IMR-90 (cell line): ENCODE data around the gene PRDX5. TPM values are rescaled to one million over a fixed set of nuclear protein-coding genes. Genes with fewer than 3 reads are reported as not detected.

Experiments used
- ATAC-seq: fragments of 200-7000 bp; cut with Tn5 transposase; 2 replicates; pipeline ENCODE4 v1.9.1; 2020; ENCODE audit warnings: low read depth, mild to moderate bottlenecking, moderate library complexity
- BruUV-seq: library from RNA; stranded (reverse); fragments of 400-500 nt; replicated peaks from 2 replicates; lab custom pipeline; 2021; lab: Mats Ljungman, UMichigan
- CTCF ChIA-PET: fragments of 300-600 bp; formaldehyde crosslinking; extraction: SDS; loops from one replicate; lab custom pipeline; 2021; ENCODE audit warnings: antibody characterized with exemption; lab: Yijun Ruan, JAX
- POLR2A ChIA-PET: fragments of 300-600 bp; sonication (Branson Sonifier 250); formaldehyde crosslinking; loops from one replicate; lab custom pipeline; 2022; ENCODE audit warnings: antibody characterized with exemption; ENCODE audit not compliant: unreplicated experiment; lab: Charles Lee
- DNase-seq: peaks from one replicate; pipeline ENCODE4 v3.0.0; 2013
- H2AFZ ChIP-seq: replicated peaks from 2 replicates; pipeline ENCODE3; 2013; ENCODE audit warnings: low read length, mild to moderate bottlenecking; ENCODE audit not compliant: poor library complexity
- H2AK5ac ChIP-seq: 2 replicates; pipeline ENCODE4 v1.6.1; 2013; ENCODE audit warnings: low read depth, low read length, inconsistent platforms
- H2AK9ac ChIP-seq: replicated peaks from 2 replicates; pipeline ENCODE3; 2013; ENCODE audit warnings: mild to moderate bottlenecking, low read depth, low read length, moderate library complexity; ENCODE audit not compliant: poor library complexity
- H2BK120ac ChIP-seq: 2 replicates; pipeline ENCODE4 v1.6.1; 2013; ENCODE audit warnings: low read depth, low read length, inconsistent platforms
- H2BK15ac ChIP-seq: 3 replicates; pipeline ENCODE4 v1.6.1; 2013; ENCODE audit warnings: low read depth, low read length, inconsistent platforms
- H2BK20ac ChIP-seq: 2 replicates; pipeline ENCODE4 v1.6.1; 2013; ENCODE audit warnings: low read depth, mild to moderate bottlenecking, inconsistent platforms, low read length, moderate library complexity
- H2BK5ac ChIP-seq: 2 replicates; pipeline ENCODE4 v1.6.1; 2013; ENCODE audit warnings: mild to moderate bottlenecking, low read depth, low read length, inconsistent platforms; ENCODE audit not compliant: poor library complexity, severe bottlenecking
- H3K14ac ChIP-seq: replicated peaks from 2 replicates; pipeline ENCODE4 v1.6.1; 2013; ENCODE audit warnings: low read depth, low read length, inconsistent platforms
- H3K18ac ChIP-seq: 2 replicates; pipeline ENCODE4 v1.6.1; 2013; ENCODE audit warnings: low read depth, low read length, control low read depth
- H3K23ac ChIP-seq: 2 replicates; pipeline ENCODE4 v1.6.1; 2013; ENCODE audit warnings: low read depth, low read length, inconsistent platforms
- H3K27ac ChIP-seq: 2 replicates; pipeline ENCODE4 v1.5.1; 2013; ENCODE audit warnings: mild to moderate bottlenecking, control low read depth, low read length; ENCODE audit not compliant: insufficient read depth
- H3K27me3 ChIP-seq: 2 replicates; pipeline ENCODE4 v1.6.1; 2013; ENCODE audit warnings: low read length; ENCODE audit not compliant: control insufficient read depth, insufficient read depth
- H3K36me3 ChIP-seq: 2 replicates; pipeline ENCODE4 v1.6.1; 2013; ENCODE audit warnings: low read length, mixed read lengths; ENCODE audit not compliant: control insufficient read depth, insufficient read depth
- H3K4ac ChIP-seq: 2 replicates; pipeline ENCODE4 v1.6.1; 2013; ENCODE audit warnings: low read depth, low read length, inconsistent platforms
- H3K4me1 ChIP-seq: 2 replicates; pipeline ENCODE4 v1.6.1; 2013; ENCODE audit warnings: low read length, mixed read lengths; ENCODE audit not compliant: control insufficient read depth, insufficient read depth
- H3K4me2 ChIP-seq: 2 replicates; pipeline ENCODE4 v1.6.1; 2013; ENCODE audit warnings: low read depth, mild to moderate bottlenecking, control low read depth, low read length, moderate library complexity
- H3K4me3 ChIP-seq: 2 replicates; pipeline ENCODE4 v1.5.1; 2013; ENCODE audit warnings: low read depth, mild to moderate bottlenecking, control low read depth, low read length, moderate library complexity; ENCODE audit not compliant: insufficient read depth
- H3K56ac ChIP-seq: 2 replicates; pipeline ENCODE4 v1.6.1; 2013; ENCODE audit warnings: low read length, inconsistent platforms; ENCODE audit not compliant: insufficient read depth; ENCODE audit errors: extremely low read depth
- H3K79me1 ChIP-seq, 2 experiments: 2 replicates each; pipeline ENCODE4 v1.6.1; 2013; ENCODE audit warnings: low read length in 2 of 2, inconsistent platforms in 1 of 2, low read depth in 1 of 2
- H3K9ac ChIP-seq: 2 replicates; pipeline ENCODE4 v1.6.1; 2013; ENCODE audit warnings: low read depth, low read length, control low read depth
- H3K9me1 ChIP-seq: 2 replicates; pipeline ENCODE4 v1.6.1; 2013; ENCODE audit warnings: low read length, inconsistent platforms; ENCODE audit not compliant: insufficient read depth
- H3K9me3 ChIP-seq: 2 replicates; pipeline ENCODE4 v1.6.1; 2013; ENCODE audit warnings: low read length; ENCODE audit not compliant: control insufficient read depth, insufficient read depth
- H4K20me1 ChIP-seq: 2 replicates; pipeline ENCODE4 v1.6.1; 2013; ENCODE audit warnings: low read length, inconsistent platforms; ENCODE audit not compliant: insufficient read depth
- H4K5ac ChIP-seq: 2 replicates; pipeline ENCODE4 v1.6.1; 2013; ENCODE audit warnings: mild to moderate bottlenecking, low read depth, low read length, control low read depth
- H4K8ac ChIP-seq, 2 experiments: 2 replicates each; pipeline ENCODE4 v1.6.1; 2013; ENCODE audit warnings: low read depth in 2 of 2, low read length in 2 of 2, control low read depth in 1 of 2, inconsistent platforms in 1 of 2
- H4K91ac ChIP-seq: 2 replicates; pipeline ENCODE4 v1.6.1; 2013; ENCODE audit warnings: low read depth, low read length, inconsistent platforms; ENCODE audit not compliant: insufficient read depth
- BHLHE40 ChIP-seq: fragments of 150-350 bp; IDR thresholded peaks from 2 replicates; pipeline ENCODE4 v1.6.1; 2016; ENCODE audit warnings: mild to moderate bottlenecking, low read depth, low read length
- CEBPB ChIP-seq: IDR thresholded peaks from 2 replicates; pipeline ENCODE4 v1.6.1; 2012; ENCODE audit warnings: low read depth, low read length, improper control_type of control experiment
- CHD1 ChIP-seq: IDR thresholded peaks from 2 replicates; pipeline ENCODE4 v1.6.1; 2012; ENCODE audit warnings: low read depth, low read length, improper control_type of control experiment
- ELK1 ChIP-seq: fragments of 150-350 bp; IDR thresholded peaks from 2 replicates; pipeline ENCODE4 v1.6.1; 2016; ENCODE audit warnings: low read depth, mild to moderate bottlenecking, low read length, moderate library complexity, borderline replicate concordance
- FOS ChIP-seq: fragments of 150-350 bp; IDR thresholded peaks from 2 replicates; pipeline ENCODE4 v1.6.1; 2016; ENCODE audit warnings: low read depth, low read length
- MAZ ChIP-seq: IDR thresholded peaks from 2 replicates; pipeline ENCODE4 v1.6.1; 2012; ENCODE audit warnings: low read depth, mild to moderate bottlenecking, low read length, improper control_type of control experiment, moderate library complexity, borderline replicate concordance
- MXI1 ChIP-seq: IDR thresholded peaks from 2 replicates; pipeline ENCODE4 v1.6.1; 2012; ENCODE audit warnings: low read depth, mild to moderate bottlenecking, low read length, moderate library complexity, borderline replicate concordance
- NFE2L2 ChIP-seq: fragments of 150-350 bp; IDR thresholded peaks from 2 replicates; pipeline ENCODE4 v1.6.1; 2016; ENCODE audit warnings: low read depth, mild to moderate bottlenecking, low read length
- RAD21 ChIP-seq: IDR thresholded peaks from 2 replicates; pipeline ENCODE4 v1.6.1; 2012; ENCODE audit warnings: low read length, improper control_type of control experiment
- RCOR1 ChIP-seq: IDR thresholded peaks from 2 replicates; pipeline ENCODE4 v1.6.1; 2012; ENCODE audit warnings: mild to moderate bottlenecking, low read length, improper control_type of control experiment; ENCODE audit not compliant: insufficient replicate concordance
- RFX5 ChIP-seq: IDR thresholded peaks from 2 replicates; pipeline ENCODE4 v1.8.0; 2012; ENCODE audit warnings: low read depth, mild to moderate bottlenecking, low read length, moderate library complexity
- USF2 ChIP-seq: fragments of 150-350 bp; IDR thresholded peaks from 2 replicates; pipeline ENCODE4 v1.6.1; 2017; ENCODE audit warnings: mild to moderate bottlenecking, antibody characterized with exemption, low read length, low read depth
- WGBS, 2 experiments: methylation state at CpG; one replicate each; pipeline versions ENCODE4 v1.1.5 to v1.1.7; 2013; ENCODE audit warnings: missing lambda C conversion rate in 2 of 2; ENCODE audit not compliant: insufficient read length in 1 of 2; ENCODE audit errors: extremely low coverage in 2 of 2; 5-methylcytosine and 5-hydroxymethylcytosine counted together
- dilution Hi-C: fragments of 300-500 bp; cut with HindIII; formaldehyde crosslinking; loops from one replicate; pipeline ENCODE4 v1.14.3; 2018; ENCODE audit warnings: low sequenced_read_pairs; ENCODE audit not compliant: unreplicated experiment
- in situ Hi-C: fragments of 300-500 bp; cut with MboI; formaldehyde crosslinking; loops from 3 replicates; pipeline ENCODE4 v1.14.3; 2019; ENCODE audit warnings: low sequenced_read_pairs, inconsistent platforms, mixed read lengths
- intact Hi-C: fragments of 100-400 bp; cut with micrococcal nuclease; formaldehyde crosslinking; loops from 2 replicates; pipeline ENCODE4 v1.10.0; 2022
- polyA plus RNA-seq, 3 experiments: library from polyadenylated mRNA; depleted of rRNA; stranded (reverse); fragments of >200 nt; gene quantifications; 2 replicates each; pipeline ENCODE4 v1.2.3, GENCODE V29; 2012; ENCODE audit warnings: low replicate concordance in 1 of 3
- total RNA-seq: library from RNA; depleted of rRNA; stranded (reverse); fragments of >200 nt; gene quantifications from 2 replicates; pipeline ENCODE4 v1.2.3, GENCODE V29; 2012
- TF ChIP-seq, protein P1 (sequence below): conservative IDR thresholded peaks from 2 replicates; pipeline ENCODE4 v1.5.1; 2012; ENCODE audit warnings: mild to moderate bottlenecking, low read depth, low read length, improper control_type of control experiment

Gene PRDX5
- total and polyA plus RNA-seq, 2 of the 4 experiments (the other 2 are of a cell fraction): 120 to 292 TPM

DNA sequence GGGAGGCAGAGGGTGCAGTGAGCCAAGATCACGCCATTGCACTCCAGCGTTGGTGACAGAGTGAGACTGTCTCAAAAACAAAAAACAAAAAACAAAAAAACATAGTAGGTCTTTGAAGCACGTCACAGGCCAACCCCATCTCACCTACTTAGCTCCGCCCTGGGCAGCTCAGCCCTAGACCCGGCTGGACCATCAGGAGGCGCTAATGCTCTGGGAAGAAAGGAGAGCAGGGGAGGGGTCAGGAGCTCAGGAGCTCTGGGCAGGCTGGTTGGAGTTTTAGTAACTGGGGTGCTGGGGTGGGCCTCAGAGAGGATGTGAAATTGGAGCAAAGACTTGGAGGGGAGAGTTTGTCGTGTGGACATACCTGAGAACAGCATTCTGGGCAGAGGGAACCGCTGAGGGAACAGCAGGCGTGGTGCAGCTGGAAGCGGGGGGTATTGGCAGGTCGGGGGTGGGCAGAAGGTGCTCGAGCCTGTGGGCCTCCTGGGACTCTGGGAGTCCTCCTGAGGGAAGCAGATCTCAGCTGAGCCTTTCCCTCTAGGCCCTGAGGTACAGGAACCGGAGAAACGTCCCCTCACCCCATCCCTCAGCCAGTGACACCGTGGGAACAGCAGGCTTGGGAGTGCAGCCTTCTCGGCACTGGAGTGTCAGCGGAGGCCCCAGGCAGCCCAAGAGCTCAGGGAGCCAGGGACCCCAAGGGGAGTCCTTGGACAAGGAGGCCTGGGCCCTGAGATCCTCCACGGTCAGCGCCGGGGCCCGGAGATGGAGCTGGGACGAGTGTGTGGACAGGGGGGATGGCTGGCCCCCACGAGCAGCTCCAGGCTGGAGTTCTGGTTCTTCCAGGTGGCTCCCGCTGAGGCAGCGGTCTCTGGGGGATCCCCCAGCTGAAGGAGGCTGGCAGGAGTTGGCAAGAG, 38.8 kb downstream of the PRDX5 start:
- peak overlapping the region; percentile 66 for H2AK5ac ChIP-seq
- no peak overlapping the region for H3K4me2 ChIP-seq
- peak overlapping the region; percentile 98; the same call in 1 of the 2 replicates for H4K91ac ChIP-seq
- ATAC-seq (no peak), DNase-seq (no peak)
- TF ChIP-seq USF2 (no peak), NFE2L2 (no peak), MAZ (peak; percentile 58; the same call in 1 of the 2 replicates), MXI1 (no peak), RCOR1 (no peak), ELK1 (no peak), RAD21 (peak; percentile 26; the same call in 1 of the 2 replicates), CHD1 (no peak), BHLHE40 (no peak), FOS (no peak), RFX5 (no peak), CEBPB (no peak)
- TF ChIP-seq, protein P1, sequence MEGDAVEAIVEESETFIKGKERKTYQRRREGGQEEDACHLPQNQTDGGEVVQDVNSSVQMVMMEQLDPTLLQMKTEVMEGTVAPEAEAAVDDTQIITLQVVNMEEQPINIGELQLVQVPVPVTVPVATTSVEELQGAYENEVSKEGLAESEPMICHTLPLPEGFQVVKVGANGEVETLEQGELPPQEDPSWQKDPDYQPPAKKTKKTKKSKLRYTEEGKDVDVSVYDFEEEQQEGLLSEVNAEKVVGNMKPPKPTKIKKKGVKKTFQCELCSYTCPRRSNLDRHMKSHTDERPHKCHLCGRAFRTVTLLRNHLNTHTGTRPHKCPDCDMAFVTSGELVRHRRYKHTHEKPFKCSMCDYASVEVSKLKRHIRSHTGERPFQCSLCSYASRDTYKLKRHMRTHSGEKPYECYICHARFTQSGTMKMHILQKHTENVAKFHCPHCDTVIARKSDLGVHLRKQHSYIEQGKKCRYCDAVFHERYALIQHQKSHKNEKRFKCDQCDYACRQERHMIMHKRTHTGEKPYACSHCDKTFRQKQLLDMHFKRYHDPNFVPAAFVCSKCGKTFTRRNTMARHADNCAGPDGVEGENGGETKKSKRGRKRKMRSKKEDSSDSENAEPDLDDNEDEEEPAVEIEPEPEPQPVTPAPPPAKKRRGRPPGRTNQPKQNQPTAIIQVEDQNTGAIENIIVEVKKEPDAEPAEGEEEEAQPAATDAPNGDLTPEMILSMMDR: peak; percentile 43
- H2BK5ac ChIP-seq: no peak overlapping the region
- no peaks in the 10 kb centered on the region for H3K9me3 ChIP-seq
- H3K27ac ChIP-seq: no peak overlapping the region
- peak overlapping the region; percentile 60 for H2AFZ ChIP-seq
- H3K4me3 ChIP-seq: no peak overlapping the region
- H4K8ac ChIP-seq: no peak overlapping the region; a peak in 1 of 4 replicates
- dilution Hi-C loops: no loop called here
- no peak overlapping the region for H3K23ac ChIP-seq
- H3K18ac ChIP-seq: no peak overlapping the region
- CTCF ChIA-PET: interaction anchor here (1.1 to 2.8 kb wide), 3 partner anchors 11 to 39 kb away, joined by 3 to 27 read pairs (median 6); partner anchors contain the start of genes PRDX5 and TRMT112
- H3K56ac ChIP-seq: no peak overlapping the region
- H2AK9ac ChIP-seq: peak overlapping the region; percentile 85
- no peaks in the 10 kb centered on the region for H4K20me1 ChIP-seq
- in situ Hi-C loops: no loop called here
- H3K79me1 ChIP-seq: peaks cover 6 to 42% of the 10 kb centered on the region in 2 experiments
- no peak overlapping the region; the same call in 1 of the 2 replicates for H2BK20ac ChIP-seq
- H3K14ac ChIP-seq: no peak overlapping the region
- 0 out of 2 replicates have a peak overlapping the region, but pooled peaks have one; percentile 99 for H3K4ac ChIP-seq
- H3K27me3 ChIP-seq: no peaks in the 10 kb centered on the region
- no TSS peak for BruUV-seq
- peak overlapping the region; percentile 73 for H2BK120ac ChIP-seq
- no peak overlapping the region for H4K5ac ChIP-seq
- no peak overlapping the region for H2BK15ac ChIP-seq
- intact Hi-C loops: loop anchor here (5.0 kb wide), 1 partner anchor 296 kb away; no protein-coding TSS in a partner anchor
- H3K36me3 ChIP-seq: peaks cover 8% of the 10 kb centered on the region
- H3K4me1 ChIP-seq: peaks cover 27% of the 10 kb centered on the region
- H3K9me1 ChIP-seq: peaks cover 18% of the 10 kb centered on the region
- POLR2A ChIA-PET: no interaction called here
- no peak overlapping the region for H3K9ac ChIP-seq
- 76% methylated on average over 11 of the region's 25 CpGs; no CpG with 5 or more reads in 1 of the 2 experiments for WGBS, 2 experiments
